ENCODE measurements around the gene GRIK4. TPM values are rescaled to one million over a fixed set of nuclear protein-coding genes. Genes with fewer than 3 reads are reported as not detected.

The GRIK4 gene
- total RNA-seq, 2 experiments from 2014 or later = not detected

- Histone ChIP-seq H3K27me3 (ENCODE audit: control insufficient read depth in 1 of 2, insufficient read depth in 2 of 2, low read length in 2 of 2) (peaks cover 9 to 13% of the 10 kb centered on the region in 2 experiments), H3K9me3 (ENCODE audit: control insufficient read depth in 1 of 2, insufficient read depth in 1 of 2, low read length in 2 of 2) (no peaks in the 10 kb centered on the region), H3K4me1 (ENCODE audit: insufficient read depth, low read length) (no peaks in the 10 kb centered on the region), H3K4me3 (ENCODE audit: low read length) (no peak overlapping the region), H3K27ac (ENCODE audit: low read depth in 1 of 2, low read length in 2 of 2) (no peak overlapping the region), H3K36me3 (ENCODE audit: insufficient read depth, low read length) (no peaks in the 10 kb centered on the region)
- H3K27me3 Mint-ChIP-seq = peaks cover 42% of the 10 kb centered on the region
- intact Hi-C loops (cut with DNase I, micrococcal nuclease) = loop anchor here in 1 of 2 experiments (10.0 kb wide), 1 partner anchor 258 kb away; no protein-coding TSS in a partner anchor
- ChIA-PET CTCF (no interaction called here), POLR2A (no interaction called here)
- no peaks in the 10 kb centered on the region for H3K4me1 Mint-ChIP-seq (ENCODE audit: low read depth)
- H3K4me3 Mint-ChIP-seq = no peak overlapping the region
- no peak for DNase-seq
- no peak overlapping the region for H3K27ac Mint-ChIP-seq
- H3K36me3 Mint-ChIP-seq (ENCODE audit: low read depth) = no peaks in the 10 kb centered on the region
- no peak for TF ChIP-seq CTCF (IDR thresholded peaks at IDR 0.05)
- ATAC-seq (ENCODE audit: poor library complexity) = no peak
- no peaks in the 10 kb centered on the region for H3K9me3 Mint-ChIP-seq
Measured at GRCh38 chr11:120936356-120936755, 424.8 kb downstream of the GRIK4 start.

GRCh38 chr11:120937501-120937900 is 426.0 kb downstream of the GRIK4 start:
- Histone ChIP-seq H3K36me3 (ENCODE audit: insufficient read depth, low read length) (no peaks in the 10 kb centered on the region), H3K4me3 (ENCODE audit: low read length) (no peak overlapping the region), H3K27me3 (ENCODE audit: control insufficient read depth in 1 of 2, insufficient read depth in 2 of 2, low read length in 2 of 2) (peaks cover 9 to 13% of the 10 kb centered on the region in 2 experiments), H3K4me1 (ENCODE audit: insufficient read depth, low read length) (no peaks in the 10 kb centered on the region), H3K9me3 (ENCODE audit: control insufficient read depth in 1 of 2, insufficient read depth in 1 of 2, low read length in 2 of 2) (no peaks in the 10 kb centered on the region), H3K27ac (ENCODE audit: low read depth in 1 of 2, low read length in 2 of 2) (no peak overlapping the region)
- Mint-ChIP-seq H3K4me3 (no peak overlapping the region), H3K27me3 (peaks cover 46% of the 10 kb centered on the region), H3K9me3 (no peaks in the 10 kb centered on the region), H3K4me1 (ENCODE audit: low read depth) (no peaks in the 10 kb centered on the region), H3K36me3 (ENCODE audit: low read depth) (no peaks in the 10 kb centered on the region), H3K27ac (no peak overlapping the region)
- DNase-seq = no peak
- ChIA-PET POLR2A (no interaction called here), CTCF (no interaction called here)
- ATAC-seq (ENCODE audit: poor library complexity) = no peak
- intact Hi-C loops (cut with DNase I, micrococcal nuclease) = loop anchor here in 1 of 2 experiments (10.0 kb wide), 1 partner anchor 257 kb away; no protein-coding TSS in a partner anchor
- TF ChIP-seq CTCF (IDR thresholded peaks at IDR 0.05) = no peak

- intact Hi-C loops (cut with DNase I, micrococcal nuclease) = loop anchor here in 1 of 2 experiments (10.0 kb wide), 1 partner anchor 257 kb away; no protein-coding TSS in a partner anchor
- H3K4me1 Mint-ChIP-seq (ENCODE audit: low read depth) = no peaks in the 10 kb centered on the region
- ATAC-seq (ENCODE audit: poor library complexity) (no peak), DNase-seq (no peak)
- H3K36me3 Mint-ChIP-seq (ENCODE audit: low read depth) = no peaks in the 10 kb centered on the region
- no peak overlapping the region for H3K27ac Mint-ChIP-seq
- peaks cover 40% of the 10 kb centered on the region for H3K27me3 Mint-ChIP-seq
- H3K27me3 ChIP-seq (ENCODE audit: control insufficient read depth in 1 of 2, insufficient read depth in 2 of 2, low read length in 2 of 2) = peaks cover 9 to 13% of the 10 kb centered on the region in 2 experiments
- ChIA-PET POLR2A (no interaction called here), CTCF (no interaction called here)
- no peak overlapping the region for H3K27ac ChIP-seq (ENCODE audit: low read depth in 1 of 2, low read length in 2 of 2)
- no peaks in the 10 kb centered on the region for H3K9me3 ChIP-seq (ENCODE audit: control insufficient read depth in 1 of 2, insufficient read depth in 1 of 2, low read length in 2 of 2)
- H3K4me3 ChIP-seq (ENCODE audit: low read length) = no peak overlapping the region
- no peaks in the 10 kb centered on the region for H3K4me1 ChIP-seq (ENCODE audit: insufficient read depth, low read length)
- no peaks in the 10 kb centered on the region for H3K36me3 ChIP-seq (ENCODE audit: insufficient read depth, low read length)
- H3K9me3 Mint-ChIP-seq = no peaks in the 10 kb centered on the region
- H3K4me3 Mint-ChIP-seq = no peak overlapping the region
- no peak for TF ChIP-seq CTCF (IDR thresholded peaks at IDR 0.05)
Measured at GRCh38 chr11:120938260-120938659, 426.7 kb downstream of the GRIK4 start.

All from CD4-positive, alpha-beta T cell (primary cell).